HG03103 (cell line): Measurements from ENCODE around the gene MANBA.
"Not testable (repeated sequence)": the region's sequence is repeated elsewhere in the genome, so short reads cannot be mapped to it uniquely, and the experiment has no call there.

ENCODE experiments used
- ATAC-seq: cut with Tn5 transposase; IDR thresholded peaks from one replicate; pipeline ENCODE4 v1.9.1; 2021; ENCODE audit warnings: low read depth; ENCODE audit not compliant: unreplicated experiment

Gene MANBA

DNA sequence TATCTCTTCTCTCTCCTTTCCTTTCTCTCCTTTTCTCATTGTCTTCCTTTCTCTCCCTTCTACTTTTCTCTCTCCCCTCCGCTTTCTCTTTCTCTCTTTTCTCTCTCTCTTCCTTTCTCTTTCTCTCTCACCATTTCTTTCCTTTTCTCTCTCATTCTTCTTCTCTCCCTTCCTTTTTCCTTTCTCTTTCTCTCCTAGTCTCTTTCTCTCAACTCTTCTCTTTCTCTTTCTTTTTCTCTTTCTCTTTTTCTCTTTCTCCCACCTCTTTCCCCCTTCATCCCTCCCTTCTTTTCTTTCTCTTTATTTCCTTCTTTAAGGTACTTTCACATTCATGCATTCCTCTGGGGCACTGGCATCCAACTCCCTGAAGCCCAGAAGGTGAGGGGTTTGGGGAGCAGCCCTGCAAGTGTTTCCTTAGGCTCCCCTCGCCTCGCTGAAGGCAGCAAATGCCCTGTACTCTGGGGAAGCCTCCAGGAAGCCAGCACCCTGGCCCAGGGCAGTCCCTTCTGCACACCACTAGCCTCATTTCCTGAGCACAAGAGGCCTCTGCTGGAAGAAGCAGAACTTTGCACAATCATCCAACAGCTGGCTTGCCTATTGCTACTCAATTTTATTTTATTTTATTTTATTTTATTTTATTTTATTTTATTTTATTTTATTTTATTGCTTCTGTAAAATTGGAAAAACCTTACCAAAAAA lies 135.4 kb downstream of the MANBA start:
- ATAC-seq = peak; percentile 89

DNA sequence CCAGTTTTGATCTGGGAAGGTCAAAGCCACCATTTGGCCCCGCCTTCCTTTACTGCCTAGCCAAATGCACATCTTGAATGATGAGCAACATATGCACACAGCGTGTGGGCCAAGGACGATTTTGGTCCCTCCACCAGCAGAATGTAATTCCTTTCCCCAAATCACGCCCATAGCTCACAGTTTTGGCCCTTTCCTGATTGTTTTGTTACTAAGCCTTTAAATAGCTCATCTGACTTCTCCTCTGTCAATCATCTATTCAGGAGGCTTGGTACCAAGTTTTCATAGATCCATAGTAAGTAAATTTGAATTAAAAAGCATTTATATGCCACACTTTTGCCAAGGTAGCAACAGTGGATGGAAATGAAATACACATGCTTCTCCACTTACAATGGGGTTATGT lies 136.3 kb downstream of the MANBA start:
- ATAC-seq = no peak

- ATAC-seq = no peak
Measured at GRCh38 chr4:102623622-102624021, 137.1 kb downstream of the MANBA start.

- peak; percentile 44 for ATAC-seq
Measured at GRCh38 chr4:102620697-102621497, 139.9 kb downstream of the MANBA start.

GRCh38 chr4:102619776-102620631 lies 140.8 kb downstream of the MANBA start:
- peak; percentile 9 for ATAC-seq

DNA sequence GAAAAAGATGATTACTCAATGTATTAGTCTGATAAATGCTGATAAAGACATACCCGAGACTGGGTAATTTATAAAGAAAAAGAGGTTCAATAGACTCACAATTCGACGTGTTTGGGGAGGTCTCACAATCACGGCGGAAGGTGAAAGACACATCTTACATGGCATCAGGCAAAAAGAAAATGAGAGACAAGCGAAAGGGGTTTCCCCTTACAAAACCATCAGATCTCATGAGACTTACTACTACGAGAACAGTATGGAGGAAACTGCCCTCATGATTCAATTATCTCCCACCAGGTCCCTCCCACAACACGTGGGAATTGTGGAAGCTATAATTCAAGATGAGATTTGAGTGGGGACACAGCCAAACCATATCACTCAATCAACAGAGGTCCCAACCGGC lies 141.7 kb downstream of the MANBA start:
- ATAC-seq = not testable (repeated sequence)

GRCh38 chr4:102616636-102617035 lies 144.1 kb downstream of the MANBA start:
- ATAC-seq = no peak

DNA sequence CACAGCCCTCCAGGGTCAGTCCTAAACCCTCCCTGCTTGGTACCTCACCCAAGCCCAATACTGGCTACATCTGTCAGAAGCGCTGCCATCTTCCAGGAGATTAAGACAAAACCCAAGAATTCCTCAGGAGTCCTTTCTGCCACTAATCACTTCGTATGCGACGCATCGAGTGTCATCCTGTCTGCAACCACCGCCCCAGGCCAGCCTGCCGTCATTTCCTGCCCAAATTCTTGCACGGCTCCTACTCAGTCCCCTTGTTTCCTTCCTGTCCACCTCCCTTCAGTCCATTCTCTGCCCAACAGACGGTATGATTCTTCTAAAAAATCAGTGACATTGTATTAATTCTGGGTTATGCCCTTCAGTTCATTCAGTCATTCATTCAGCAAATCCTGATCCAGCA lies 146.0 kb downstream of the MANBA start:
- no peak for ATAC-seq

DNA sequence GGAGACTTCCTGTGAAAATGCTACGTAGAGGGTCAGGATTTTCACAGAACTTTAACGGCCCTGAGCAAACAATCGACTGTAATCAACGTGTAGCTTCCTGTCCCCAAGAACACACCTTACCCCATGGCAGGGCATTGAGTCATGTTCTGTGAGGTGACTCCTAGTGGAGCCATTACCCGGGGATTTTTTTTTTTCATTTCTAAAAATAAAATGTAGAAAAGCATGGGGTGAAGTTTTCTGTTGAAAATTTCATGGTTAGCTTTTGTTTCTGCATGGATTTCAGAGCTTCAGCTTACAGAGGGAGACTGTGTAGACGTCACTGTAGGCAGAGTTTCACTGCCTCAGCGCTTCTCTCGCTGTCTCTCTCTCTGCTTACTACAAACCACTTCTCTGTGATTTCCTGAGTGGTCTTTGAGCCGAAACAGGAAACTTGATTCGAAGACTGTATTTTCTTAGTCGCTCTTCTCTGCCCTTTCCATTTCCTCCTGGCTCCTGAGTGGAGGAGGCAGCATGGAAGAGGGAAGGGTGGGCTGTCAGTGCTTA lies 147.9 kb downstream of the MANBA start:
- peak; percentile 52 for ATAC-seq

- no peak for ATAC-seq
Measured at GRCh38 chr4:102612210-102612609, 148.6 kb downstream of the MANBA start.

DNA sequence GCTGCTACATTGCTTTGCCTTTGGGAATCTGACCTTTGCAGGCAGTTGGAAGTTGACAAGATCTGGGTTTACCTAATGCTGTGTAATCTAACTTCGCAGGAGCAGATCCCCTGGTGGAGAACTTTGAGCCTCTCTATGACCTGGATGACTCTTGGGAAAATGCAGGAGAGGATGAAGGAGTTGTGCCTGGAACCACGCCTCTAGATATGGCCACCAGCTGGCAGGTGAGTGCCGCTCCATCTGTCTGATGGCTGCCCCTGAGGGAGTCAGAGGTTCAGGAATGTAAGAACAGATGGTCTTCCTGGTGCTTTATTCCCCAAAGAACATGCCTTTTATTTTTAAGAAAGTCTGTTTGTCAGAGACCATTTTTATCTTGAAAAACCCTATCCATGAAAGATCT lies 150.3 kb downstream of the MANBA start:
- no peak for ATAC-seq

GRCh38 chr4:102610007-102610406 lies 150.8 kb downstream of the MANBA start:
- ATAC-seq = no peak

DNA sequence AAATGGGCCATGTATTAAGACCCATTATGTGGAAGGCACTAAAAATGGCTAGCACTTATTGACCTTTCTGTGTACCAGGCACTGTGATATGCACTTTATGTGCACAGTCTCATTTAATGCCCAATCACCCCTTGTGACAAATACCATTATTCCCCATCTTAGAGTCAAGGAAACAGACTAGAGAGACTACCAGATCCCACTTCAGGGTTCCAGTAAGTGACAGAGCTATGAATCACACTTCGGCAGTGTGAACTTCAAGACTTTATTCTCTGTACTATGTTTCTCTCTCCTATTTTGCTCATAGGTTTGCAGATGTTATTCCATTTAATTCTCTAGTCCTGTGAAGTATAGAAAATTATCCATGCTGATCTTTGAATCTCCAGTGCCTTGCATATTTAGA lies 152.6 kb downstream of the MANBA start:
- ATAC-seq = no peak

- no peak for ATAC-seq
Measured at GRCh38 chr4:102606846-102607450, 153.8 kb downstream of the MANBA start.

DNA sequence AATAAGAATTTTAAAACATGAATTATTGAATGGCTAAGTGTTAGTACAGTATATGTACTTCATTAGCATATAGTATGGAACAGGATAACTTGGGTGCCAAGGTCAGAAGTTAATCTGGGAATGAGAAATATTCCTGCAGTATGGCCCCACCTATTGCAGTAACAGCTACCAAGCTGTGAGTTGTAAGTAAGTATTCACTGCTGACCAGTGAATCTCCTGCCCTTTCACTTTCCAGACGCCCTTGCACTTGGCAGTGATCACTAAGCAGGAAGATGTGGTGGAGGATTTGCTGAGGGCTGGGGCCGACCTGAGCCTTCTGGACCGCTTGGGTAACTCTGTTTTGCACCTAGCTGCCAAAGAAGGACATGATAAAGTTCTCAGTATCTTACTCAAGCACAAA lies 154.5 kb downstream of the MANBA start:
- ATAC-seq = no peak

DNA sequence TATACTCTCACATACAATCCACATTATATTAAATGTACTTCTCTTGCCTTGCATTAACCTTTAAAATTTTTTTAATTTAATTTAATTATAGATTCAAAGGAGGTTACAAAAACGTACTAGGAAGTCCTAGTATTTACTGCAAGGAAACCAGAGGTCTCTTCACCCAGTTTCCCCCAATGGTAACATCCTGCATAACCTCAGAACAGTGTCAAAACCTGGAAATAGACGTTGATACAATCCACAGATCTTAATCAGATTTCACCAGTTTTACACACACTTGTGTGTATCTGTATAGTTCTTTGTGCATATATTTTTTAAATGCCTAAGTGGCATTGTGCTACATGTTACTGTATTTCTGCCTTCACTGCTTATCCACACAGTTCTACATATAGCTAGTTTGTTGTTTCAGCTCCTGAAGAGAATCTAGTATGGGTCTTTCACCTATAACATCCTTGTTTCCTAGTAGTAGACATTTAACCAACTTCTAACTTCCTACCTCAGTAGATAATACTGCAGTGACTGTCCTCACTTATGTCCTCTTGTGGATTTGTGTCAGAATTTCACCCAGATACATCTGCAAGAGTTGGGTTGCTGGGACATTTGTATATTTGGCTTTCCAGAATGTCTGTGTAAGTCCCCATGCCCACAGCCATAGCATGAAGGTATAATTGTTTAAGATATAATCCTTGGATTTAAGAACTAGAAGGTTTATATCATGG lies 156.4 kb downstream of the MANBA start:
- no peak for ATAC-seq

- ATAC-seq = no peak
Measured at GRCh38 chr4:102601586-102602227, 159.1 kb downstream of the MANBA start.

GRCh38 chr4:102600689-102601088 lies 160.1 kb downstream of the MANBA start:
- no peak for ATAC-seq

GRCh38 chr4:102599886-102600285 lies 160.9 kb downstream of the MANBA start:
- ATAC-seq = no peak
